DOHH2 (cell line): ENCODE data around the gene PRKCZ.

Source experiments
- H3F3A ChIP-seq: fragments of 200-600 bp; sonication (generic), shearing (Covaris generic); 2 replicates; pipeline ENCODE4 v1.6.0; 2016; ENCODE audit warnings: antibody characterized with exemption, mild to moderate bottlenecking; ENCODE audit not compliant: control insufficient read depth, insufficient read depth
- H3K27ac ChIP-seq: fragments of 200-600 bp; sonication (generic); 2 replicates; pipeline ENCODE4 v1.5.1; 2014; ENCODE audit warnings: low read depth, mild to moderate bottlenecking, low read length, moderate library complexity
- H3K27me3 ChIP-seq: fragments of 200-600 bp; sonication (generic); 2 replicates; pipeline ENCODE4 v1.6.1; 2014; ENCODE audit warnings: mild to moderate bottlenecking, low read length, mixed read lengths; ENCODE audit not compliant: control insufficient read depth
- H3K36me3 ChIP-seq: fragments of 200-600 bp; sonication (generic); 2 replicates; pipeline ENCODE4 v1.6.1; 2014; ENCODE audit warnings: mild to moderate bottlenecking, low read length, moderate library complexity, mixed read lengths; ENCODE audit not compliant: control insufficient read depth
- H3K4me1 ChIP-seq: fragments of 200-600 bp; sonication (generic); 2 replicates; pipeline ENCODE4 v1.6.1; 2014; ENCODE audit warnings: mild to moderate bottlenecking, low read length, mixed read lengths; ENCODE audit not compliant: control insufficient read depth
- H3K4me2 ChIP-seq: fragments of 200-600 bp; sonication (generic); 2 replicates; pipeline ENCODE4 v1.6.0; 2014; ENCODE audit warnings: mild to moderate bottlenecking, low read length, moderate library complexity
- H3K4me3 ChIP-seq: fragments of 200-600 bp; sonication (generic); 2 replicates; pipeline ENCODE4 v1.5.1; 2014; ENCODE audit warnings: mild to moderate bottlenecking, low read length, mixed read lengths
- H3K79me2 ChIP-seq: fragments of 200-600 bp; sonication (generic); 2 replicates; pipeline ENCODE4 v1.6.1; 2014; ENCODE audit warnings: mild to moderate bottlenecking, low read length, mixed read lengths; ENCODE audit not compliant: control insufficient read depth
- H3K9me2 ChIP-seq: fragments of 200-600 bp; sonication (generic); replicated peaks from 2 replicates; pipeline ENCODE4 v1.6.1; 2014; ENCODE audit warnings: mild to moderate bottlenecking, low read length, mixed read lengths; ENCODE audit not compliant: control insufficient read depth
- H3K9me3 ChIP-seq: fragments of 200-600 bp; sonication (generic); 2 replicates; pipeline ENCODE4 v1.6.1; 2014; ENCODE audit warnings: antibody characterized with exemption, low read length, mixed read lengths; ENCODE audit not compliant: control insufficient read depth, insufficient read depth
- H4K20me1 ChIP-seq: fragments of 200-600 bp; sonication (generic); 2 replicates; pipeline ENCODE4 v1.6.0; 2014; ENCODE audit warnings: low read depth, mild to moderate bottlenecking, antibody characterized with exemption, low read length, moderate library complexity; ENCODE audit not compliant: control insufficient read depth, insufficient read depth
- EZH2phosphoT487 ChIP-seq: fragments of 200-600 bp; sonication (generic); IDR thresholded peaks from 2 replicates; pipeline ENCODE4 v1.6.1; 2017; ENCODE audit warnings: borderline replicate concordance, mild to moderate bottlenecking, antibody characterized with exemption, low read length, moderate library complexity, mixed read lengths
- TF ChIP-seq, protein P1 (sequence below): fragments of 200-600 bp; sonication (generic); IDR thresholded peaks from one replicate; pipeline ENCODE4 v1.5.1; 2014; ENCODE audit warnings: antibody characterized with exemption, mild to moderate bottlenecking, low read depth, low read length; ENCODE audit not compliant: poor library complexity, severe bottlenecking

Gene PRKCZ

DNA sequence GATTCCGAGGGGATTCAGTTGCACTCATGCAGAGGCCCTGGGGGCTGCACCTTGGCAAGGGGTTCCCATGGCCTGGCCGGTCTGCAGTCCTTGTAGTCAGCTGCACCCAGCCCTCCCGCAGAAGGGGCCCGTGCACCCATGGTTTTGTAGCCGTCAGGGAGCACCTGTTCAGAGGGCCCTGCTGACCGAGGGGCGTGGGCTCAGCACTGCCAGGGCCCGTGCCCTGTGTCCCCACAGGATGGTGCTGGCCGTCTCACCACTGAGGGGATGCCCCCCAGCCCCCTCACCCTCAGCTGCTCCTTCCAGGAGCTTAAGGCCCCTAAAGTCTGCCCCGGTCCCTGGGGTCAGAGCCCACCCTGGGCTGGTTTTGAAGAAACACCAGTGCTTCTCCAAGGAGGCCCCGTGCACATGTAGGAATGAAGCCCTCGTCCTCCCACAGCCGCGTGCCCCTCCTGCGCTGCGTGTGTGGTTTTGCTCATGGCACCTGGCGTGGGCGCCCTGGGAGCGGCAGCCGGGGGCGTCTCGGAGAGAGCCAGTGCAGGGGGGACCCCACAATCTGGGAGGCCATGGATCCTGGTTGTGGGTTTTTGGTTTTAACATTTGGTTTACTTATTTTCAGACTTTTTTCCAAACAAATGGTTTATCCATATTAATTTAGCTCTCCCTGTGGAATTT, 40.1 kb downstream of the PRKCZ start:
- no peaks in the 10 kb centered on the region for H3K4me1 ChIP-seq
- H3K79me2 ChIP-seq: no peaks in the 10 kb centered on the region
- no peaks in the 10 kb centered on the region for H3K27me3 ChIP-seq
- TF ChIP-seq, protein P1, sequence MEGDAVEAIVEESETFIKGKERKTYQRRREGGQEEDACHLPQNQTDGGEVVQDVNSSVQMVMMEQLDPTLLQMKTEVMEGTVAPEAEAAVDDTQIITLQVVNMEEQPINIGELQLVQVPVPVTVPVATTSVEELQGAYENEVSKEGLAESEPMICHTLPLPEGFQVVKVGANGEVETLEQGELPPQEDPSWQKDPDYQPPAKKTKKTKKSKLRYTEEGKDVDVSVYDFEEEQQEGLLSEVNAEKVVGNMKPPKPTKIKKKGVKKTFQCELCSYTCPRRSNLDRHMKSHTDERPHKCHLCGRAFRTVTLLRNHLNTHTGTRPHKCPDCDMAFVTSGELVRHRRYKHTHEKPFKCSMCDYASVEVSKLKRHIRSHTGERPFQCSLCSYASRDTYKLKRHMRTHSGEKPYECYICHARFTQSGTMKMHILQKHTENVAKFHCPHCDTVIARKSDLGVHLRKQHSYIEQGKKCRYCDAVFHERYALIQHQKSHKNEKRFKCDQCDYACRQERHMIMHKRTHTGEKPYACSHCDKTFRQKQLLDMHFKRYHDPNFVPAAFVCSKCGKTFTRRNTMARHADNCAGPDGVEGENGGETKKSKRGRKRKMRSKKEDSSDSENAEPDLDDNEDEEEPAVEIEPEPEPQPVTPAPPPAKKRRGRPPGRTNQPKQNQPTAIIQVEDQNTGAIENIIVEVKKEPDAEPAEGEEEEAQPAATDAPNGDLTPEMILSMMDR: no peak
- TF ChIP-seq EZH2phosphoT487: no peak
- no peaks in the 10 kb centered on the region for H3K36me3 ChIP-seq
- H3K4me3 ChIP-seq: no peak overlapping the region
- no peaks in the 10 kb centered on the region for H3K9me3 ChIP-seq
- H4K20me1 ChIP-seq: no peaks in the 10 kb centered on the region
- no peaks in the 10 kb centered on the region for H3F3A ChIP-seq
- no peaks in the 10 kb centered on the region for H3K9me2 ChIP-seq
- H3K4me2 ChIP-seq: no peak overlapping the region
- H3K27ac ChIP-seq: no peak overlapping the region

DNA sequence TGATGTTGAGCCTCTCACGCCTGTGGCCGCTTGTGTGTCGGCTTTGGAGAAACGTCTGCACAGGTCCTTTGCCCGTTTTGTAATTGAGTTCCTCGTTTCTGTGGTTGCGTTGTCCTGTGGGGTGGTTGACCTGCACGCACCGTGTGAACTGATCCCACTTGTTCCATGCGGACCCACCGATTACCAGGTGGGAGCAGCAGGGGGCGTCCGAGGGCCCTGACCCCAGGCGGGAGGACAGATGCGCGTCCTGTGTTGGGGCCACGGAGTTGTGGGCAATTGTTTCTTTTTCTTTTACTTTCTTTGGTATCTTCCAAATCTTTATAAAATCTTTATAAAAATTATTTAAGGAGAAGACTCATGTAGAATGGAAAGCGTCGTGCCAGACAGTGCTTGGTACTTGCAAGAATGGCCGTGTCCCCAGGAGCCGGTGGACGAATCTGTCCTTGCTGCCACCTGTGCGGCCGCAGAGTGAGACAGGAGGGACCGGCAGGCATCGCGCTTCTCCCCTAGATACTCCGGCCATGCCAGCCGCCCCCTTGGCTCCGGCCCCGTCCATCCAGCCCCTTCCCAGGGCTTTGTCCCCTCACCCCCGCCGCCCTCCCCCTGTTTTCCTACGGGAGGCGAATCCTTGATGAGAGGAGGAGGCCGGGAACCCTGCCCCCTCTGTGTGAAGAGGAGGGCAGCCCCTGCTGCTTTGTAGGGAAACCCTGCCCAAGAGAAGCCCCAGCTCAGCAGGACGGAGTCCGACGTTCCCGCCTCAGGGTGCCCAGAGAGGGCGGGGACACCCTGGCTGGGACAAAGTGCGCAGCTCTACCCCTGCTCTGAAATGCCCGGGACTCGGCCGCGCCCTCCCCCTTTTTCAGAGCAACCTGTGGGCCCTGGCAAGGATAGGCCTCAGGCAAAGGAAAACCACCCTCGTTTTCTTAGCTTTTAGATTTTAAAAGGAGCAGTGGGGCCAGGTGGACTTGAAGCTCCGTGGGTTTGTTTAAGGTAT, 41.7 kb downstream of the PRKCZ start:
- Histone ChIP-seq H3K4me2 (no peak overlapping the region), H3K79me2 (no peaks in the 10 kb centered on the region), H3K4me1 (no peaks in the 10 kb centered on the region), H3K27me3 (no peaks in the 10 kb centered on the region), H3K9me3 (peaks cover 3% of the 10 kb centered on the region; the same call in 1 of the 2 replicates), H3K27ac (no peak overlapping the region), H3K36me3 (no peaks in the 10 kb centered on the region), H3F3A (no peaks in the 10 kb centered on the region), H4K20me1 (no peaks in the 10 kb centered on the region), H3K9me2 (no peaks in the 10 kb centered on the region), H3K4me3 (no peak overlapping the region)
- no peak for TF ChIP-seq EZH2phosphoT487
- TF ChIP-seq, protein P1: peak; percentile 51

DNA sequence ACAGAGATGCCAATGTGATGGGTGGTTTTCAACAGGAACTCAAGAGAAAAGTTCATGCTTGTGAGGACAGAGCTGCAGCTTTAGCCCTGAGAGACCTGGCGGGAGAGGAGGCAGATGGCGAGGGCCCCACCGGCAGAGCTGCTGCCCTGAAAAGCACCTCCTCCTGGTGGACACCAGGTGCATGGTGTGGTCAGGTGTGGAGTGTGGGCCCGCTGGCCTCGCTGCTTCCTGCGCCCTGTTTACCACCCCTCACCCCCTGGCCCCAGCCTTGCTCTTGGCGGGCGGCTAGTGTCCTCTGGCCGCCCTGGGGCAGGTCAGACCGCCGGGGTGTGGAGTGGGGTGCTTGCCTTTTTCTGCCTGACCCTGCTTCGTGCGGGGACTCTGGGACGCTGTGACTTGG, 42.8 kb downstream of the PRKCZ start:
- Histone ChIP-seq H3K4me2 (no peak overlapping the region), H3K36me3 (no peaks in the 10 kb centered on the region), H3K4me3 (no peak overlapping the region), H3K79me2 (no peaks in the 10 kb centered on the region), H3K9me2 (no peaks in the 10 kb centered on the region), H3F3A (no peaks in the 10 kb centered on the region), H3K27me3 (no peaks in the 10 kb centered on the region), H4K20me1 (no peaks in the 10 kb centered on the region), H3K9me3 (peaks cover 3% of the 10 kb centered on the region; the same call in 1 of the 2 replicates), H3K27ac (no peak overlapping the region), H3K4me1 (no peaks in the 10 kb centered on the region)
- TF ChIP-seq EZH2phosphoT487: no peak
- TF ChIP-seq, protein P1: no peak
